T-cell (primary cell): Measurements from ENCODE around the gene MTHFD1. TPM values are rescaled to one million over a fixed set of nuclear protein-coding genes. Genes with fewer than 3 reads are reported as not detected.

Experiments
- ATAC-seq, 4 experiments: fragments of 200-7000 bp in 3 of 4; fragments of 150-1000 bp in 1 of 4; cut with Tn5 transposase; replicated peaks in 1 of 4; 1 replicate in 3 of 4; 2 replicates in 1 of 4; pipeline ENCODE4 v1.10.0; 2021; ENCODE audit warnings: moderate library complexity in 3 of 4, mild to moderate bottlenecking in 2 of 4, moderate number of reproducible peaks in 1 of 4
- CTCF ChIA-PET, 2 donors: fragments of 300-600 bp; sonication (Branson Sonifier 250); formaldehyde crosslinking; loops; one replicate each; lab custom pipeline; 2022; ENCODE audit warnings: antibody characterized with exemption in 2 of 2; lab: Charles Lee
- POLR2A ChIA-PET, 2 donors: fragments of 300-600 bp; sonication (Branson Sonifier 250); formaldehyde crosslinking; loops; one replicate each; lab custom pipeline; 2022; ENCODE audit warnings: antibody characterized with exemption in 2 of 2; lab: Charles Lee
- DNase-seq, 35 experiments: peaks; one replicate each; pipeline versions ENCODE4 v3.0.0 to v3.0.0-alpha.2; 2013 to 2023
- H3K27ac ChIP-seq: one replicate; pipeline ENCODE4 v1.5.1; 2013; ENCODE audit warnings: low read length
- H3K27me3 ChIP-seq, 2 experiments: replicated peaks in 1 of 2; 1 replicate in 1 of 2; 2 replicates in 1 of 2; pipeline versions ENCODE4 v1.6.1 to v1.7.0; 2013; ENCODE audit warnings: low read length in 1 of 2, mixed read lengths in 1 of 2; ENCODE audit not compliant: control insufficient read depth in 2 of 2, insufficient read depth in 2 of 2; ENCODE audit errors: extremely low read depth in 1 of 2
- H3K36me3 ChIP-seq, 2 donors: 1 replicate in 1 of 2; 2 replicates in 1 of 2; pipeline versions ENCODE4 v1.6.1 to v1.7.0; 2013; ENCODE audit warnings: low read length in 1 of 2; ENCODE audit not compliant: control insufficient read depth in 2 of 2, insufficient read depth in 1 of 2; ENCODE audit errors: extremely low read depth in 1 of 2
- H3K4me1 ChIP-seq, 2 experiments: 1 replicate in 1 of 2; 2 replicates in 1 of 2; pipeline versions ENCODE4 v1.6.1 to v1.7.0; 2013; ENCODE audit warnings: low read length in 2 of 2, mixed read lengths in 1 of 2; ENCODE audit not compliant: insufficient read depth in 2 of 2, control insufficient read depth in 1 of 2; ENCODE audit errors: extremely low read depth in 1 of 2
- H3K4me3 ChIP-seq, 2 donors: 1 replicate in 1 of 2; 2 replicates in 1 of 2; pipeline versions ENCODE4 v1.5.1 to v1.7.0; 2013; ENCODE audit warnings: mild to moderate bottlenecking in 2 of 2, low read length in 1 of 2, moderate library complexity in 1 of 2; ENCODE audit not compliant: control insufficient read depth in 1 of 2; ENCODE audit errors: extremely low read depth in 1 of 2
- H3K9me3 ChIP-seq: 2 replicates; pipeline ENCODE4 v1.7.0; 2013
- H3K27ac Mint-ChIP-seq, 2 donors: one replicate each; pipeline ENCODE4 v1.8.0; 2020 to 2021; ENCODE audit warnings: mild to moderate bottlenecking in 2 of 2, mixed read lengths in 2 of 2
- H3K27me3 Mint-ChIP-seq, 2 donors: one replicate each; pipeline ENCODE4 v1.8.0; 2021 to 2022; ENCODE audit warnings: mixed read lengths in 2 of 2
- H3K36me3 Mint-ChIP-seq: one replicate; pipeline ENCODE4 v1.8.0; 2021; ENCODE audit warnings: mixed read lengths
- H3K4me1 Mint-ChIP-seq, 3 donors: one replicate each; pipeline ENCODE4 v1.8.0; 2020 to 2022; ENCODE audit warnings: mixed read lengths in 3 of 3, mild to moderate bottlenecking in 1 of 3
- H3K4me3 Mint-ChIP-seq, 3 donors: one replicate each; pipeline ENCODE4 v1.8.0; 2020 to 2022; ENCODE audit warnings: mild to moderate bottlenecking in 3 of 3, mixed read lengths in 3 of 3, moderate library complexity in 3 of 3
- H3K9me3 Mint-ChIP-seq, 3 donors: one replicate each; pipeline ENCODE4 v1.8.0; 2020 to 2022; ENCODE audit warnings: mixed read lengths in 3 of 3
- WGBS: methylation state at CpG from one replicate; pipeline ENCODE4 v1.1.5; 2013; ENCODE audit warnings: missing lambda C conversion rate; ENCODE audit not compliant: insufficient coverage; 5-methylcytosine and 5-hydroxymethylcytosine counted together
- total RNA-seq, 35 experiments: library from RNA in 6 of 35; stranded (reverse) in 6 of 35; fragments of 120-200 nt in 1 of 35; gene quantifications; one replicate each; pipeline versions ENCODE4 v1.2.1 to v1.2.4 and lab custom pipeline; 2013 to 2026

The MTHFD1 gene
- total RNA-seq, 5 donors from 2014 or later (not counting 1 experiment from before 2014, with no cell fraction given) = 27.6 to 48.9 (median 43.4) TPM

DNA sequence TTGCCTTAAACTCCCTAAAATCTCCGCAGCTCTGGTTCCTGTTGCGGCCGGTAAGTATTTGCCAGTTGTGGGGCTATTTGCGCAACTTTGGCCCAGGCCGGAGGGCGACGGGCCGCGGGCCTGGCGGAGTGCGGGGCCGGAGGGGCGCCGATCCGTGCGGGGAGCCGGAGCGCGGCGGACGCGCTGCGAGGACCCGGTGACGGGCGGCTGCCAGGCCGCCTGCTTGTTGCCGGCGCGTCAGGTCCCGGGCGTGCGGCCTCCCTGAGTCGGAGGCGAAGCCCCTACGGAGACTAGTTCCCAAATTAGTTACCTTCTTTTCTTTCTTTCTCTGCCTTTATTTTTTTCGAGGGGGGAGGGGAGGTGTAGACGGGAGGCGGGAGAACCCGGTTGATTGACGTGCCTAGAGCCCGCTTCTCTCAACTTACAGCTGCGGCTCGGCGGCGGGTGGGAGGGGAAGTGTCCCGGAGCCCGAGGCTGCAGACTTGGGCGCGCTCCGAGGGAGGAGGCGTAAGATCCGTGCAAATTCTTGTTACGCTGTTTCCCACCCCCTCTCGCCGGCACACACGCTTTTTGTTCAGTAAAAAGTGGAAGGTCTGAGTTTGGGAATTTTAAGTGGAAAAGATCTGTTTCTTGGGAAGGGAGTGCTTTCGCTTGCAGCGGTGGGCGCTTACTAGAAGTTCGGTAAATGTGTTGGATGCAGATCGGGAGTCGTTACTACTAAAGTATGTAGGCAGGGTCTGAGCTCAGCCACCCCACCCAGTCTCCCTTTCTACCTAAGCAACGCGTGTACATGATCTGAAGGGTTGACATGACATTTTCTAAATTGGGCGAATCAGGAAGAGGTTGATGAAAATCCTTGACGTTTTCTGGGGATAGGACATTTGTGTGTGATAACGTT, 117.0 kb downstream of the MTHFD1 start:
- Mint-ChIP-seq H3K27me3 (no peaks in the 10 kb centered on the region), H3K4me3 (peak overlapping the region; percentile 91 to 95 (median 92)), H3K9me3 (no peaks in the 10 kb centered on the region), H3K36me3 (peaks cover 5% of the 10 kb centered on the region), H3K27ac (peak overlapping the region; percentile 99), H3K4me1 (peaks cover 60 to 79% (median 72%) of the 10 kb centered on the region in 3 donors)
- ChIA-PET POLR2A (interaction anchor here (0.6 kb wide), 7 partner anchors 26 to 602 kb away, joined by 3 to 7 read pairs (median 5); no protein-coding TSS in a partner anchor), CTCF (no interaction called here)
- Histone ChIP-seq H3K4me1 (peaks cover 40 to 58% of the 10 kb centered on the region in 2 experiments), H3K4me3 (peak overlapping the region; percentile 89 to 93), H3K27ac (peak overlapping the region; percentile 100), H3K27me3 (no peaks in the 10 kb centered on the region), H3K9me3 (no peaks in the 10 kb centered on the region), H3K36me3 (no peaks in the 10 kb centered on the region)
- under 1% methylated on average over 35 of the region's 68 CpGs for WGBS
- peak; percentile 68 to 90 (median 83) for DNase-seq
- ATAC-seq = peak; percentile 33 to 44 (median 38)

DNA sequence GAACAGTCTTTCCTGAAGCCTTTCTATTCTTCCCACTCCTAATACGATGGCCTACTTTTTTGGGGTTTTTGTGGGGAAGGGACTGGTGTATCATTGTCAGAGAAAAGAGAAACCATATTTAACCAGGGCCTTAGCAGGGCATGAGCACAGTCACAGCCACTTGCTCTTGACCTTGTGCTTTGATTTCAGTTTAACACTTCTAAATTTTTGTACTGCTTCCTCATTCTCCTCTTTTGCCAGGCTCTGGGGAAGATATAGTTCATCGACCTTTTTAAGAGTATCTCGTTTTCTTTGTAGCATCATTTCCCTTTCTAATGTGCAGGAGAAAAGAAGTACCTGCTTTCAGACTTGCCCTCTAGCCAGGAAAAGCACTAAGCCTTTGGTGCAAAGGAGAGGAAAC, 118.6 kb downstream of the MTHFD1 start:
- H3K27me3 ChIP-seq = no peaks in the 10 kb centered on the region
- H3K27ac ChIP-seq = peak overlapping the region; percentile 100
- peaks cover 47 to 61% of the 10 kb centered on the region in 2 experiments for H3K4me1 ChIP-seq
- Mint-ChIP-seq H3K27me3 (no peaks in the 10 kb centered on the region), H3K4me1 (peaks cover 64 to 85% (median 72%) of the 10 kb centered on the region in 3 donors), H3K9me3 (no peaks in the 10 kb centered on the region), H3K36me3 (peaks cover 11% of the 10 kb centered on the region), H3K4me3 (peak overlapping the region; percentile 90 to 92 (median 91)), H3K27ac (peak overlapping the region; percentile 90 to 94)
- DNase-seq (peak in 1 of 35 experiments; percentile 38), ATAC-seq (no peak)
- WGBS = no CpG with 5 or more reads among the region's 3 CpGs
- H3K4me3 ChIP-seq = peak overlapping the region; percentile 29 to 93
- H3K36me3 ChIP-seq = no peaks in the 10 kb centered on the region
- CTCF ChIA-PET = no interaction called here
- POLR2A ChIA-PET = no interaction called here
- no peaks in the 10 kb centered on the region for H3K9me3 ChIP-seq

DNA sequence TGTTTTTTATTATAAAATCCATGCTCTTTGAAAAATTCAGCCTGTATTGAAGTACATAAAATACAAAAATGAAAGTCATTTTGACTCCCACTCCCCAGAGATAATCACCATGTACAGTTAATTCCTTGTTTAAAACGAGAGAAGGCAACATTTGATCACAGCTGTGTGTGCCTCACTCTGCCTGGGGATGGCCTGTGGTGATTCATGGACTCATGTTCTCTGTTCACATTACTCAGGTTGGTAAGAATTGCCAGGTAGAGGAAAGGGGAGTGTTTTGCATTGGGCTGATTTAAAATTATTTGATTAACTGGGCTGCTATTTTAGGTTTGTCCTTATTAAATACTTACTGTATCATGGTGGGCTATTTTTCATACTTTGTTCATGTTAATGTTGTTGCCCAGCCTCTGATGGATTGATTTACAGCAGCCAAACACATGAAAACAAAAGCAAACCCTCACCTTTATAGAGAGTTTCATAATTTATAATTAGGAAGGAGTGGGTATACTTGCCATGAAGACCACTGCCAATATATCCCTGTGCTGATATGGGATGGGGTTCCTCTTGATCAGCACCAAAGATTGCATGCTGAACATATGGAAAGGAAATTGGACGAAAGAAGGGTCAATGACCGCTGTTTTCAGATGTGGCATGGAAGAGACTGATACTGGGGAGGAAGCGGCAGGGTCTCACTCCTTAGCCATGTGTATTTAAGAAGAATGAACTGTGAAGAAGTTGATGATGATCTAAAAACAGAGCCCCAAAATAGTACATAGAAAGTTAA, 119.4 kb downstream of the MTHFD1 start:
- DNase-seq (peak in 2 of 35 experiments; percentile 27 to 34), ATAC-seq (no peak)
- POLR2A ChIA-PET = no interaction called here
- no peaks in the 10 kb centered on the region for H3K36me3 ChIP-seq
- no peaks in the 10 kb centered on the region for H3K9me3 ChIP-seq
- peaks cover 66 to 85% (median 71%) of the 10 kb centered on the region in 3 donors for H3K4me1 Mint-ChIP-seq
- peaks cover 6% of the 10 kb centered on the region for H3K36me3 Mint-ChIP-seq
- H3K27ac ChIP-seq = peak overlapping the region; percentile 100
- H3K27ac Mint-ChIP-seq = peak overlapping the region; percentile 90 to 94
- CTCF ChIA-PET = interaction anchor here in 1 of 2 donors (0.8 to 1.0 kb wide), 2 partner anchors 9 to 11 kb away, joined by 3 to 4 read pairs; no protein-coding TSS in a partner anchor
- H3K9me3 Mint-ChIP-seq = no peaks in the 10 kb centered on the region
- H3K4me3 Mint-ChIP-seq = peak overlapping the region; percentile 90 to 92 (median 91)
- no peaks in the 10 kb centered on the region for H3K27me3 Mint-ChIP-seq
- no peaks in the 10 kb centered on the region for H3K27me3 ChIP-seq
- H3K4me1 ChIP-seq = peaks cover 43 to 55% of the 10 kb centered on the region in 2 experiments
- 41% methylated on average over 2 of the region's 4 CpGs for WGBS
- peak overlapping the region in 1 of 2 donors; percentile 32 for H3K4me3 ChIP-seq

DNA sequence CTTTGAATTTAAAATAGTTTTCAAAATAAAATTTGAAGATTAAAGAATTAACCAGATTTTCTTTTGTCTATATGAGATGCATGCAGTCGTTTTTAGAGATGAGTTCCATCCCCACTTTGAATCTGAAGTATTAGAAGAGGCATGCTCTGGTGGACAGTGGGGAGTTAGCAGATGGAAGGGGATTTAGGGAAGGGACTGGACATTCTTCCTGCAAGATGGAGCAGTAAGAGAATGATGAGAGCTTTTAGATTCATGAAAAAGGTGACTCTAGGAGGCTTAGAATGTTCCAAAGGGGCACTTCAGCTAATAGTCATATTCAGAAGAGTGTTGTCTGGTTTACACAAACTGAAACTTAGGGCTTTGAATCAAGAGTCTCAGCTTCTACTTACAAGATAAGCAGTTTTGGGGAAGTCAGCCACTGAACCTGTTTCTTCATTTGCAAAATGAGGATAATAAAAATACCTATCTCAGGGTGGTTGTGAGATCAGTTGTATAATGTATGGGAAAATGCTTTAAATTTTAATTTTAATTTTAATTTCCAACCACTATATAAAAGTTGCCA, 120.1 kb downstream of the MTHFD1 start:
- H3K27ac ChIP-seq = peak overlapping the region; percentile 100
- peaks cover 6% of the 10 kb centered on the region for H3K36me3 Mint-ChIP-seq
- peak overlapping the region; percentile 17 to 92 (median 91) for H3K4me3 Mint-ChIP-seq
- peak overlapping the region; percentile 71 to 94 for H3K27ac Mint-ChIP-seq
- ChIA-PET CTCF (interaction anchor here (0.7 to 1.4 kb wide), 5 partner anchors 10 to 931 kb away, joined by 3 to 4 read pairs (median 3); no protein-coding TSS in a partner anchor), POLR2A (interaction anchor here (0.6 to 1.2 kb wide), 2 partner anchors 13 to 45 kb away, joined by 3 to 4 read pairs; no protein-coding TSS in a partner anchor)
- no peak overlapping the region for H3K4me3 ChIP-seq
- no peak for DNase-seq
- no peaks in the 10 kb centered on the region for H3K27me3 Mint-ChIP-seq
- H3K4me1 ChIP-seq = peaks cover 43 to 54% of the 10 kb centered on the region in 2 experiments
- H3K9me3 Mint-ChIP-seq = no peaks in the 10 kb centered on the region
- ATAC-seq = no peak
- no peaks in the 10 kb centered on the region for H3K27me3 ChIP-seq
- no peaks in the 10 kb centered on the region for H3K9me3 ChIP-seq
- no CpG with 5 or more reads among the region's 1 CpG for WGBS
- no peaks in the 10 kb centered on the region for H3K36me3 ChIP-seq
- H3K4me1 Mint-ChIP-seq = peaks cover 71 to 86% (median 77%) of the 10 kb centered on the region in 3 donors

DNA sequence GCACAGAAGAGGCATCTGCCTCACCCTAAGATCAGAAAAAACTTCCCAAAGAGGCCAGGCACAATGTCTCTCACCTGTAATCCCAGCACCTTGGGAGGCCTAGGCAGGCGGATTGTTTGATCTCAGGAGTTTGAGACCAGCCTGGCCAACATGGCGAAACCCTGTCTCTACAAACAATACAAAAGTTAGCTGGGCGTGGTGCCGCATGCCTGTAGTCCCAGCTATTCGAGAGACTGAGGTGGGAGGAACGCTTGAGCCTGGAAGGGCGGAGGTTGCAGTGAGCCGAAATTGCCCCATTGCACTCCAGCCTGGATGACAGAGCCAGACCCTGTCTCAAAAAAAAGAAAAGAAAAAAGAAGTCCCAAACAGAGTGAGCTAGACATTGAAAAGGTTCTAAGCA, 120.9 kb downstream of the MTHFD1 start:
- H3K36me3 Mint-ChIP-seq = peaks cover 6% of the 10 kb centered on the region

More for the DNA sequence above, 120.9 kb downstream of the MTHFD1 start:
- no peaks in the 10 kb centered on the region for H3K9me3 ChIP-seq
- Mint-ChIP-seq H3K4me3 (peak overlapping the region; percentile 21 to 49 (median 39)), H3K4me1 (peaks cover 78 to 89% (median 83%) of the 10 kb centered on the region in 3 donors), H3K9me3 (no peaks in the 10 kb centered on the region), H3K27me3 (no peaks in the 10 kb centered on the region), H3K27ac (peak overlapping the region; percentile 76 to 80)
- no peaks in the 10 kb centered on the region for H3K27me3 ChIP-seq
- CTCF ChIA-PET = interaction anchor here (0.6 to 3.7 kb wide), 13 partner anchors 10 to 930 kb away, joined by 3 to 22 read pairs (median 3); no protein-coding TSS in a partner anchor
- no peak for DNase-seq
- H3K4me1 ChIP-seq = peaks cover 45 to 52% of the 10 kb centered on the region in 2 experiments
- H3K27ac ChIP-seq = peak overlapping the region; percentile 26
- POLR2A ChIA-PET = interaction anchor here (0.6 to 1.6 kb wide), 5 partner anchors 8 to 80 kb away, joined by 3 to 7 read pairs (median 4); no protein-coding TSS in a partner anchor
- no peak overlapping the region for H3K4me3 ChIP-seq
- 86% methylated on average over 4 of the region's 8 CpGs for WGBS
- ATAC-seq = no peak
- H3K36me3 ChIP-seq = no peaks in the 10 kb centered on the region
